HL-60/S4 treated with retinoic acid at 250 ng/mL for 4 days and 3 days (cell line): Measurements from ENCODE around the gene TLX1.
"Not testable (repeated sequence)": the region's sequence is repeated elsewhere in the genome, so short reads cannot be mapped to it uniquely, and the experiment has no call there.

Experiments
- in situ Hi-C: fragments of 300-500 bp; cut with MboI; formaldehyde crosslinking; loops from 2 replicates; pipeline ENCODE4 v1.7.0; 2022; ENCODE audit warnings: low sequenced_read_pairs

TLX1 gene

GRCh38 chr10:101146392-101147251 lies 15.5 kb downstream of the TLX1 start:
- in situ Hi-C loops, result no loop called here

GRCh38 chr10:101151395-101151794 lies 20.3 kb downstream of the TLX1 start:
- in situ Hi-C loops, result no loop called here

GRCh38 chr10:101152316-101152715 lies 21.2 kb downstream of the TLX1 start:
- in situ Hi-C loops, result no loop called here

GRCh38 chr10:101154506-101154905 lies 23.4 kb downstream of the TLX1 start:
- in situ Hi-C loops, result not testable (repeated sequence)

GRCh38 chr10:101155896-101156295 lies 24.8 kb downstream of the TLX1 start:
- in situ Hi-C loops, result no loop called here

GRCh38 chr10:101157756-101158458 lies 26.8 kb downstream of the TLX1 start:
- in situ Hi-C loops, result no loop called here

- in situ Hi-C loops, result no loop called here
Observed at GRCh38 chr10:101158459-101159058, 27.5 kb downstream of the TLX1 start.

GRCh38 chr10:101161494-101162299 lies 30.6 kb downstream of the TLX1 start:
- in situ Hi-C loops, result no loop called here

GRCh38 chr10:101162677-101163076 lies 31.6 kb downstream of the TLX1 start:
- in situ Hi-C loops, result no loop called here

- in situ Hi-C loops, result no loop called here
Observed at GRCh38 chr10:101164020-101164419, 32.9 kb downstream of the TLX1 start.

GRCh38 chr10:101165736-101166135 lies 34.6 kb downstream of the TLX1 start:
- in situ Hi-C loops, result no loop called here

- in situ Hi-C loops, result no loop called here
Observed at GRCh38 chr10:101166430-101166829, 35.3 kb downstream of the TLX1 start.

GRCh38 chr10:101172741-101173140 lies 41.6 kb downstream of the TLX1 start:
- in situ Hi-C loops, result no loop called here

GRCh38 chr10:101174319-101174718 lies 43.2 kb downstream of the TLX1 start:
- in situ Hi-C loops, result no loop called here

GRCh38 chr10:101176577-101176976 lies 45.5 kb downstream of the TLX1 start:
- in situ Hi-C loops, result no loop called here

GRCh38 chr10:101182936-101183335 lies 51.8 kb downstream of the TLX1 start:
- in situ Hi-C loops, result no loop called here

- in situ Hi-C loops, result no loop called here
Observed at GRCh38 chr10:101183458-101184183, 52.5 kb downstream of the TLX1 start.
